Activated CD4-positive, alpha-beta T cell treated with anti-CD3 and anti-CD28 coated beads for 36 hours (primary cell): ENCODE measurements around the gene RPS6KB1. TPM values are rescaled to one million over a fixed set of nuclear protein-coding genes. Genes with fewer than 3 reads are reported as not detected.
"Not testable (repeated sequence)": the region's sequence is repeated elsewhere in the genome, so short reads cannot be mapped to it uniquely, and the experiment has no call there.

ENCODE experiments used
- ATAC-seq: fragments of 200-7000 bp; cut with Tn5 transposase; one replicate; pipeline ENCODE4 v1.10.0; 2021; ENCODE audit warnings: mild to moderate bottlenecking, moderate library complexity
- CTCF ChIA-PET: fragments of 350-600 bp; sonication (Branson Sonifier 250); formaldehyde crosslinking; loops from one replicate; lab custom pipeline; 2021; ENCODE audit warnings: antibody characterized with exemption; lab: Charles Lee
- POLR2A ChIA-PET: fragments of 350-600 bp; sonication (Branson Sonifier 250); formaldehyde crosslinking; loops from one replicate; lab custom pipeline; 2021; ENCODE audit warnings: antibody characterized with exemption, inconsistent platforms; lab: Charles Lee
- DNase-seq: peaks from one replicate; pipeline ENCODE4 v3.0.0-alpha.2; 2020
- H3K27ac Mint-ChIP-seq: one replicate; pipeline ENCODE4 v1.8.0; 2021; ENCODE audit warnings: mixed read lengths
- H3K27me3 Mint-ChIP-seq: one replicate; pipeline ENCODE4 v1.8.0; 2021; ENCODE audit warnings: mixed read lengths
- H3K36me3 Mint-ChIP-seq: one replicate; pipeline ENCODE4 v1.8.0; 2021; ENCODE audit warnings: low read depth, mixed read lengths
- H3K4me1 Mint-ChIP-seq: one replicate; pipeline ENCODE4 v1.8.0; 2021; ENCODE audit warnings: mixed read lengths
- H3K4me3 Mint-ChIP-seq: one replicate; pipeline ENCODE4 v1.8.0; 2021; ENCODE audit warnings: mild to moderate bottlenecking, moderate library complexity, mixed read lengths
- H3K9me3 Mint-ChIP-seq: one replicate; pipeline ENCODE4 v1.8.0; 2021; ENCODE audit warnings: low read depth, mixed read lengths
- intact Hi-C, 2 experiments: fragments of 100-400 bp; cut with DNase I in 1 of 2; cut with micrococcal nuclease in 1 of 2; formaldehyde crosslinking; loops; one replicate each; pipeline versions ENCODE4 v1.14.2 to v1.15.1; 2022 to 2024; cut with DNase I, micrococcal nuclease
- total RNA-seq, 2 experiments: library from RNA; stranded (reverse); gene quantifications; one replicate each; pipeline ENCODE4 v1.2.3, GENCODE V29; 2021

RPS6KB1 gene
- total RNA-seq, 2 experiments from 2014 or later: 52.6 to 54.5 TPM

DNA sequence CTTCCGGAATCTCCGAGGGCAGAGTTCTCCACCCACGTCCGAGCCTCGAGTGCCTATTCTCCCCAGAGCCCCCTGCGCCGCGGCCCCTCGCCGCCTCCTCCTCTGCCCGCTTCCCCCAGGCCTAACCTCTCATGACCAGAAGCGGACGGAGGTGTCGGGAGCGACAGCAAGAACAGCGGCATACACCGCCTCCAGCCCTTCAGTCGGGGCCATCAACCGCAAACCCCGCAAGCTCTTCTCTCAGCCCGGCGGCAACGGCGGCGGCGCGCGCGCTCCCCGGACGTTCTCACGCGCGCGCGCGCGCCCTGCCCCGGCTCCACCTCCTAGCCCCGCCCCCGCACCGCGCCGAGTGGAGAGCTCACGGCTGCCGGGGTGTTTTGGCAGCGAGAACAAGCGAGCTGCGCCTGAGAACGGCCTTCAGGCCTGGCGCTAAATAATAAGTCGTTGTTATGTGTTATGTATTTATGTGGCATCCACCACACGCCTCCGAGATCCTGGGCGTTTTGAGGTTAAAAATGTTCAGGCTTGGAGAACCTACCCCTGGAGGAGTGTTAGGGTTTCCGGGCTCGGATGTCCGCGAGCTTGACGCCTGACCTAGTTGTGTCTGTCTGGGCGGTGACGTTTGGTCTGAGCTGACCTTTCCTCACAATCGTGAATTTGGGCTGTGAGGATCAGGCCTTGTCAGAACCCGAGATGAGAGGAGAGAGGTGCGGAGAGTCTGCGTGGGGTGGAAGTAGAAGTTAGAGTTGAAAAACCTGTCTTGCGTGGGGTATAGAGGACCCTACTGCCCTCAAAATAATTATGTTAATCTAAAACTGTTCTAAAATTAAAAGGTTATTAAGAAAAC is 71.8 kb downstream of the RPS6KB1 start, which contains the start of gene RNFT1:
RNFT1 (minus strand) TSS at position 259 of the 847 bp plus-strand sequence; CDS start at position 182, 77 bp downstream.
- no peaks in the 10 kb centered on the region for H3K27me3 Mint-ChIP-seq
- POLR2A ChIA-PET: interaction anchor here (0.5 to 1.6 kb wide), 11 partner anchors 24 to 1333 kb away, joined by 3 to 14 read pairs (median 3); partner anchors contain the start of genes DHX40, RPS6KB1 and TUBD1
- intact Hi-C loops: loop anchor here in 1 of 2 experiments (1.0 to 5.0 kb wide), 8 partner anchors 23 to 428 kb away; partner anchors contain the start of genes CLTC, PTRH2, RPS6KB1 and USP32
- peaks cover 10% of the 10 kb centered on the region for H3K36me3 Mint-ChIP-seq
- peak within 1 kb of the TSS; percentile 78 for H3K4me3 Mint-ChIP-seq
- ATAC-seq (peak; percentile 84), DNase-seq (peak; percentile 97)
- peaks cover 19% of the 10 kb centered on the region for H3K4me1 Mint-ChIP-seq
- no peaks in the 10 kb centered on the region for H3K9me3 Mint-ChIP-seq
- CTCF ChIA-PET: interaction anchor here (0.8 to 0.9 kb wide), 3 partner anchors 51 to 211 kb away, joined by 3 to 4 read pairs (median 3); no protein-coding TSS in a partner anchor
- peak within 1 kb of the TSS; percentile 96 for H3K27ac Mint-ChIP-seq

- H3K27me3 Mint-ChIP-seq, CTCF ChIA-PET, H3K27ac Mint-ChIP-seq, POLR2A ChIA-PET, H3K9me3 Mint-ChIP-seq, intact Hi-C loops, H3K4me3 Mint-ChIP-seq, H3K36me3 Mint-ChIP-seq, ATAC-seq, H3K4me1 Mint-ChIP-seq, DNase-seq: not testable (repeated sequence)
Observed at GRCh38 chr17:59971771-59972170, 78.8 kb downstream of the RPS6KB1 start.

GRCh38 chr17:59972778-59973177 is 79.9 kb downstream of the RPS6KB1 start:
- DNase-seq (no peak), ATAC-seq (no peak)
- intact Hi-C loops: no loop called here
- H3K4me3 Mint-ChIP-seq: no peak overlapping the region
- H3K27me3 Mint-ChIP-seq: no peaks in the 10 kb centered on the region
- no peak overlapping the region for H3K27ac Mint-ChIP-seq
- no peaks in the 10 kb centered on the region for H3K4me1 Mint-ChIP-seq
- no peaks in the 10 kb centered on the region for H3K9me3 Mint-ChIP-seq
- CTCF ChIA-PET: no interaction called here
- POLR2A ChIA-PET: no interaction called here
- no peaks in the 10 kb centered on the region for H3K36me3 Mint-ChIP-seq

GRCh38 chr17:59973483-59973882 is 80.6 kb downstream of the RPS6KB1 start:
- H3K36me3 Mint-ChIP-seq, DNase-seq, POLR2A ChIA-PET, H3K9me3 Mint-ChIP-seq, H3K27me3 Mint-ChIP-seq, H3K4me3 Mint-ChIP-seq, intact Hi-C loops, CTCF ChIA-PET, ATAC-seq, H3K4me1 Mint-ChIP-seq, H3K27ac Mint-ChIP-seq: not testable (repeated sequence)

- intact Hi-C loops, H3K9me3 Mint-ChIP-seq, H3K27me3 Mint-ChIP-seq, H3K4me3 Mint-ChIP-seq, ATAC-seq, POLR2A ChIA-PET, H3K4me1 Mint-ChIP-seq, H3K27ac Mint-ChIP-seq, DNase-seq, H3K36me3 Mint-ChIP-seq, CTCF ChIA-PET: not testable (repeated sequence)
Observed at GRCh38 chr17:59975166-59975565, 82.2 kb downstream of the RPS6KB1 start.

- H3K4me3 Mint-ChIP-seq, H3K27me3 Mint-ChIP-seq, H3K36me3 Mint-ChIP-seq, POLR2A ChIA-PET, intact Hi-C loops, H3K4me1 Mint-ChIP-seq, CTCF ChIA-PET, ATAC-seq, DNase-seq, H3K9me3 Mint-ChIP-seq, H3K27ac Mint-ChIP-seq: not testable (repeated sequence)
Observed at GRCh38 chr17:59996608-59997007, 103.7 kb downstream of the RPS6KB1 start.

Other genes with a start within 250 kb of the RPS6KB1 start
- gene PTRH2, start 185.7 kb upstream of the RPS6KB1 start, total RNA-seq: 10 to 100 TPM; 41.7 to 54.7 TPM
- 100 to 1,000 TPM; 378 to 402 TPM for gene VMP1, start 185.5 kb upstream of the RPS6KB1 start, total RNA-seq
- gene TUBD1, start 178 bp upstream of the RPS6KB1 start, total RNA-seq: 10 to 100 TPM; 10.6 to 11.0 TPM
- gene RNFT1, start 71.6 kb downstream of the RPS6KB1 start, total RNA-seq: 10 to 100 TPM; 32.8 to 36.9 TPM
- 10 to 100 TPM; 25.4 to 26.8 TPM for gene HEATR6, start 185.8 kb downstream of the RPS6KB1 start, total RNA-seq